Transverse colon (tissue), 3 donors: Measurements from ENCODE around the gene HPSE2.

Experiments used
- POLR2A ChIP-seq: fragments of 450-650 bp; IDR thresholded peaks from one replicate; pipeline ENCODE4 v1.6.1; 2016; ENCODE audit warnings: antibody characterized with exemption, mild to moderate bottlenecking, moderate library complexity
- TF ChIP-seq, protein P1 (sequence below), 5 experiments: fragments of 200-600 bp in 3 of 5; fragments of 450-650 bp in 2 of 5; sonication (generic) in 3 of 5; IDR thresholded peaks; 1 replicate in 2 of 5; 2 replicates in 3 of 5; pipeline ENCODE4 v1.5.1; 2016 to 2017; ENCODE audit warnings: antibody characterized with exemption in 5 of 5, inconsistent platforms in 3 of 5, mild to moderate bottlenecking in 2 of 5, moderate library complexity in 1 of 5

DNA sequence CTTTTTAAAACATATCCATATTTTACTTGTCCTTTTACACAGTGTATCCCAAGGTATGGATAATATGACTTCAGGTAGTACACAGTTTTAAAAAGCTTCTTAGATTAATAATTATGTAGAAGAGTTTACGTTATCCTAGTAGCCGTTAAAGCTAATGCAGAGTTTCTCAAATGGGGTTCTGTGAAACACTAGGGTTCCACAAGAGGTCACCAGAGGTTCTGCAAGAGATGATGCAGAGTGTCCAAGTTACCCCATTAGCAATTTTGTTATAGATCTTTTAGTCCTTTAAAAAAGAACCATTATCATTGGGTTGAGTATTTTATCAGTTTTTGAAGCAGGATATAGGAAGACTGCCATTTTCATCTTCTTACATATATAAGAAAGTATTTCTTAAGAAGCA lies 490.0 kb downstream of the HPSE2 start:
- TF ChIP-seq POLR2A, result no peak
- TF ChIP-seq, protein P1, sequence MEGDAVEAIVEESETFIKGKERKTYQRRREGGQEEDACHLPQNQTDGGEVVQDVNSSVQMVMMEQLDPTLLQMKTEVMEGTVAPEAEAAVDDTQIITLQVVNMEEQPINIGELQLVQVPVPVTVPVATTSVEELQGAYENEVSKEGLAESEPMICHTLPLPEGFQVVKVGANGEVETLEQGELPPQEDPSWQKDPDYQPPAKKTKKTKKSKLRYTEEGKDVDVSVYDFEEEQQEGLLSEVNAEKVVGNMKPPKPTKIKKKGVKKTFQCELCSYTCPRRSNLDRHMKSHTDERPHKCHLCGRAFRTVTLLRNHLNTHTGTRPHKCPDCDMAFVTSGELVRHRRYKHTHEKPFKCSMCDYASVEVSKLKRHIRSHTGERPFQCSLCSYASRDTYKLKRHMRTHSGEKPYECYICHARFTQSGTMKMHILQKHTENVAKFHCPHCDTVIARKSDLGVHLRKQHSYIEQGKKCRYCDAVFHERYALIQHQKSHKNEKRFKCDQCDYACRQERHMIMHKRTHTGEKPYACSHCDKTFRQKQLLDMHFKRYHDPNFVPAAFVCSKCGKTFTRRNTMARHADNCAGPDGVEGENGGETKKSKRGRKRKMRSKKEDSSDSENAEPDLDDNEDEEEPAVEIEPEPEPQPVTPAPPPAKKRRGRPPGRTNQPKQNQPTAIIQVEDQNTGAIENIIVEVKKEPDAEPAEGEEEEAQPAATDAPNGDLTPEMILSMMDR (IDR thresholded peaks at IDR 0.05), result no peak
